Stimulated activated CD8-positive, alpha-beta memory T cell treated with anti-CD3 and anti-CD28 coated beads, Interleukin-15, amount 100 ng/mL, for 24 hours (primary cell): Measurements from ENCODE around the gene DYNC2LI1.
A peak's percentile ranks its signal among the peaks of the same experiment; 100 is the strongest.
"Not testable (repeated sequence)": the region's sequence is repeated elsewhere in the genome, so short reads cannot be mapped to it uniquely, and the experiment has no call there.

Experiments used
- DNase-seq: peaks from one replicate; pipeline ENCODE4 v3.0.0-alpha.2; 2020; ENCODE audit warnings: low read depth

The DYNC2LI1 gene

GRCh38 chr2:43773876-43774613, at the start of gene DYNC2LI1:
Gene DYNC2LI1 (plus strand): TSS chr2:43774039. CDS start chr2:43774139, 100 bp downstream.
- DNase-seq, result peak; percentile 53

GRCh38 chr2:43724728-43725526, 48.9 kb upstream of the DYNC2LI1 start:
- no peak for DNase-seq

- DNase-seq, result no peak
Measured at GRCh38 chr2:43725711-43726246, 48.1 kb upstream of the DYNC2LI1 start.

- not testable (repeated sequence) for DNase-seq
Measured at GRCh38 chr2:43726961-43727633, 46.7 kb upstream of the DYNC2LI1 start.

- no peak for DNase-seq
Measured at GRCh38 chr2:43727634-43728014, 46.2 kb upstream of the DYNC2LI1 start.

- no peak for DNase-seq
Measured at GRCh38 chr2:43729491-43730174, 44.2 kb upstream of the DYNC2LI1 start.

GRCh38 chr2:43731211-43731610, 42.6 kb upstream of the DYNC2LI1 start:
- no peak for DNase-seq

GRCh38 chr2:43736637-43737036, 37.2 kb upstream of the DYNC2LI1 start:
- DNase-seq, result no peak

GRCh38 chr2:43737097-43737854, 36.6 kb upstream of the DYNC2LI1 start:
- no peak for DNase-seq

- DNase-seq, result no peak
Measured at GRCh38 chr2:43737855-43738254, 36.0 kb upstream of the DYNC2LI1 start.

- DNase-seq, result no peak
Measured at GRCh38 chr2:43738257-43738656, 35.6 kb upstream of the DYNC2LI1 start.

GRCh38 chr2:43743706-43744105, 30.1 kb upstream of the DYNC2LI1 start:
- no peak for DNase-seq

- no peak for DNase-seq
Measured at GRCh38 chr2:43745457-43745856, 28.4 kb upstream of the DYNC2LI1 start.

- no peak for DNase-seq
Measured at GRCh38 chr2:43748333-43748732, 25.5 kb upstream of the DYNC2LI1 start.

GRCh38 chr2:43749583-43749982, 24.3 kb upstream of the DYNC2LI1 start:
- DNase-seq, result no peak

GRCh38 chr2:43751476-43751990, 22.3 kb upstream of the DYNC2LI1 start:
- no peak for DNase-seq

- no peak for DNase-seq
Measured at GRCh38 chr2:43752302-43752701, 21.5 kb upstream of the DYNC2LI1 start.

GRCh38 chr2:43754180-43754579, 19.7 kb upstream of the DYNC2LI1 start:
- DNase-seq, result no peak

- no peak for DNase-seq
Measured at GRCh38 chr2:43758739-43759138, 15.1 kb upstream of the DYNC2LI1 start.

GRCh38 chr2:43759195-43759594, 14.6 kb upstream of the DYNC2LI1 start:
- DNase-seq, result no peak

- DNase-seq, result no peak
Measured at GRCh38 chr2:43762286-43762685, 11.6 kb upstream of the DYNC2LI1 start.
